22Rv1 (cell line): Measurements from ENCODE around the gene PRR33.

Source experiments
- ZFX ChIP-seq: fragments of 450-650 bp; IDR thresholded peaks from 2 replicates; pipeline ENCODE4 v1.6.1; 2017; ENCODE audit warnings: antibody characterized with exemption, borderline replicate concordance
- TF ChIP-seq, protein P1 (sequence below): fragments of 450-650 bp; IDR thresholded peaks from 2 replicates; pipeline ENCODE4 v1.5.1; 2017; ENCODE audit warnings: mild to moderate bottlenecking

DNA sequence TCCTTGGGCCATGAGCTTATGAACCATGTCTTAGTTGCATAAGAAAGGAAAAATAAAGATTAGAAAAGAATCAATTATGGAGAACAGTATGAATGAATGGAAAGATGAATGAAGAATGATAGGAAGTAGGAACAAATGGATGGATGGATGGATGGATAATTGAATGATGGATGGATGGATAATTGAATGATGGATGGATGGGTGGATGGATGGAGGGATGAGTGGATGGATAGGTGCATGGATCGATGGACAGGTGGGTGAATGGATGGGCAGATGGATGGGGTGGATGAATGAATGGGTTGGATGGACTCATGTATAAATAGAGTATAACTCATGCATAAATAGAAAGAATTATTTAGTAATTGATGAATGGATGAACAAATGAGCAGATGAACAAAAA lies 31.6 kb downstream of the PRR33 start:
- TF ChIP-seq, protein P1, sequence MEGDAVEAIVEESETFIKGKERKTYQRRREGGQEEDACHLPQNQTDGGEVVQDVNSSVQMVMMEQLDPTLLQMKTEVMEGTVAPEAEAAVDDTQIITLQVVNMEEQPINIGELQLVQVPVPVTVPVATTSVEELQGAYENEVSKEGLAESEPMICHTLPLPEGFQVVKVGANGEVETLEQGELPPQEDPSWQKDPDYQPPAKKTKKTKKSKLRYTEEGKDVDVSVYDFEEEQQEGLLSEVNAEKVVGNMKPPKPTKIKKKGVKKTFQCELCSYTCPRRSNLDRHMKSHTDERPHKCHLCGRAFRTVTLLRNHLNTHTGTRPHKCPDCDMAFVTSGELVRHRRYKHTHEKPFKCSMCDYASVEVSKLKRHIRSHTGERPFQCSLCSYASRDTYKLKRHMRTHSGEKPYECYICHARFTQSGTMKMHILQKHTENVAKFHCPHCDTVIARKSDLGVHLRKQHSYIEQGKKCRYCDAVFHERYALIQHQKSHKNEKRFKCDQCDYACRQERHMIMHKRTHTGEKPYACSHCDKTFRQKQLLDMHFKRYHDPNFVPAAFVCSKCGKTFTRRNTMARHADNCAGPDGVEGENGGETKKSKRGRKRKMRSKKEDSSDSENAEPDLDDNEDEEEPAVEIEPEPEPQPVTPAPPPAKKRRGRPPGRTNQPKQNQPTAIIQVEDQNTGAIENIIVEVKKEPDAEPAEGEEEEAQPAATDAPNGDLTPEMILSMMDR, result no peak
- TF ChIP-seq ZFX, result no peak
